Measurements from ENCODE around the gene WDR75. TPM values are rescaled to one million over a fixed set of nuclear protein-coding genes. Genes with fewer than 3 reads are reported as not detected.

Gene WDR75
- total RNA-seq, 1 experiment from 2014 or later = 52.5 TPM

- Mint-ChIP-seq H3K9me3 (ENCODE audit: unreplicated experiment) (no peaks in the 10 kb centered on the region), H3K4me1 (ENCODE audit: insufficient read depth, unreplicated experiment) (no peaks in the 10 kb centered on the region), H3K36me3 (ENCODE audit: insufficient read depth, unreplicated experiment) (no peaks in the 10 kb centered on the region), H3K4me3 (ENCODE audit: unreplicated experiment) (no peak overlapping the region), H3K27ac (ENCODE audit: low read depth, unreplicated experiment) (no peak overlapping the region), H3K27me3 (ENCODE audit: insufficient read depth, unreplicated experiment) (no peaks in the 10 kb centered on the region)
- DNase-seq (ENCODE audit: unreplicated experiment) = no peak
- ChIA-PET POLR2A (interaction anchor here (0.6 to 1.1 kb wide), 3 partner anchors 18 to 652 kb away, joined by 3 to 5 read pairs (median 3); no protein-coding TSS in a partner anchor), CTCF (no interaction called here)
- TF ChIP-seq, protein P1, sequence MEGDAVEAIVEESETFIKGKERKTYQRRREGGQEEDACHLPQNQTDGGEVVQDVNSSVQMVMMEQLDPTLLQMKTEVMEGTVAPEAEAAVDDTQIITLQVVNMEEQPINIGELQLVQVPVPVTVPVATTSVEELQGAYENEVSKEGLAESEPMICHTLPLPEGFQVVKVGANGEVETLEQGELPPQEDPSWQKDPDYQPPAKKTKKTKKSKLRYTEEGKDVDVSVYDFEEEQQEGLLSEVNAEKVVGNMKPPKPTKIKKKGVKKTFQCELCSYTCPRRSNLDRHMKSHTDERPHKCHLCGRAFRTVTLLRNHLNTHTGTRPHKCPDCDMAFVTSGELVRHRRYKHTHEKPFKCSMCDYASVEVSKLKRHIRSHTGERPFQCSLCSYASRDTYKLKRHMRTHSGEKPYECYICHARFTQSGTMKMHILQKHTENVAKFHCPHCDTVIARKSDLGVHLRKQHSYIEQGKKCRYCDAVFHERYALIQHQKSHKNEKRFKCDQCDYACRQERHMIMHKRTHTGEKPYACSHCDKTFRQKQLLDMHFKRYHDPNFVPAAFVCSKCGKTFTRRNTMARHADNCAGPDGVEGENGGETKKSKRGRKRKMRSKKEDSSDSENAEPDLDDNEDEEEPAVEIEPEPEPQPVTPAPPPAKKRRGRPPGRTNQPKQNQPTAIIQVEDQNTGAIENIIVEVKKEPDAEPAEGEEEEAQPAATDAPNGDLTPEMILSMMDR (IDR thresholded peaks at IDR 0.05; ENCODE audit: unreplicated experiment) = no peak
- no TSS peak for BruUV-seq (replicated peaks)
- intact Hi-C loops (cut with micrococcal nuclease) = no loop called here
Measured at GRCh38 chr2:189486237-189486770, 45.0 kb downstream of the WDR75 start.

GRCh38 chr2:189487283-189488007 is 46.2 kb downstream of the WDR75 start:
- intact Hi-C loops (cut with micrococcal nuclease) = no loop called here
- no peak for DNase-seq (ENCODE audit: unreplicated experiment)
- ChIA-PET CTCF (interaction anchor here (0.6 to 1.0 kb wide), 2 partner anchors 8 to 20 kb away, joined by 3 to 6 read pairs; no protein-coding TSS in a partner anchor), POLR2A (interaction anchor here (1.1 kb wide), 1 partner anchor 17 kb away, joined by 3 read pairs; no protein-coding TSS in a partner anchor)
- H3K4me3 Mint-ChIP-seq (ENCODE audit: unreplicated experiment) = no peak overlapping the region
- no peaks in the 10 kb centered on the region for H3K4me1 Mint-ChIP-seq (ENCODE audit: insufficient read depth, unreplicated experiment)
- no TSS peak for BruUV-seq (replicated peaks)
- TF ChIP-seq, protein P1 (IDR thresholded peaks at IDR 0.05; ENCODE audit: unreplicated experiment) = no peak
- no peaks in the 10 kb centered on the region for H3K9me3 Mint-ChIP-seq (ENCODE audit: unreplicated experiment)
- no peaks in the 10 kb centered on the region for H3K36me3 Mint-ChIP-seq (ENCODE audit: insufficient read depth, unreplicated experiment)
- H3K27me3 Mint-ChIP-seq (ENCODE audit: insufficient read depth, unreplicated experiment) = no peaks in the 10 kb centered on the region
- no peak overlapping the region for H3K27ac Mint-ChIP-seq (ENCODE audit: low read depth, unreplicated experiment)

- no peaks in the 10 kb centered on the region for H3K9me3 Mint-ChIP-seq (ENCODE audit: unreplicated experiment)
- CTCF ChIA-PET = interaction anchor here (0.6 to 1.0 kb wide), 2 partner anchors 8 to 20 kb away, joined by 3 to 6 read pairs; no protein-coding TSS in a partner anchor
- no peaks in the 10 kb centered on the region for H3K4me1 Mint-ChIP-seq (ENCODE audit: insufficient read depth, unreplicated experiment)
- no TSS peak for BruUV-seq (replicated peaks)
- H3K27me3 Mint-ChIP-seq (ENCODE audit: insufficient read depth, unreplicated experiment) = no peaks in the 10 kb centered on the region
- intact Hi-C loops (cut with micrococcal nuclease) = no loop called here
- POLR2A ChIA-PET = no interaction called here
- no peak overlapping the region for H3K27ac Mint-ChIP-seq (ENCODE audit: low read depth, unreplicated experiment)
- H3K36me3 Mint-ChIP-seq (ENCODE audit: insufficient read depth, unreplicated experiment) = no peaks in the 10 kb centered on the region
- no peak overlapping the region for H3K4me3 Mint-ChIP-seq (ENCODE audit: unreplicated experiment)
- TF ChIP-seq, protein P1 (IDR thresholded peaks at IDR 0.05; ENCODE audit: unreplicated experiment) = no peak
- DNase-seq (ENCODE audit: unreplicated experiment) = no peak
Measured at GRCh38 chr2:189488008-189488310, 46.7 kb downstream of the WDR75 start.

- BruUV-seq (replicated peaks) = no TSS peak
- ChIA-PET POLR2A (no interaction called here), CTCF (interaction anchor here (0.6 to 0.7 kb wide), 2 partner anchors 137 to 346 kb away, joined by 3 to 4 read pairs; no protein-coding TSS in a partner anchor)
- intact Hi-C loops (cut with micrococcal nuclease) = no loop called here
- Mint-ChIP-seq H3K4me1 (ENCODE audit: insufficient read depth, unreplicated experiment) (no peaks in the 10 kb centered on the region), H3K4me3 (ENCODE audit: unreplicated experiment) (no peak overlapping the region), H3K9me3 (ENCODE audit: unreplicated experiment) (no peaks in the 10 kb centered on the region), H3K27ac (ENCODE audit: low read depth, unreplicated experiment) (no peak overlapping the region), H3K27me3 (ENCODE audit: insufficient read depth, unreplicated experiment) (no peaks in the 10 kb centered on the region), H3K36me3 (ENCODE audit: insufficient read depth, unreplicated experiment) (no peaks in the 10 kb centered on the region)
- no peak for DNase-seq (ENCODE audit: unreplicated experiment)
- TF ChIP-seq, protein P1 (IDR thresholded peaks at IDR 0.05; ENCODE audit: unreplicated experiment) = no peak
Measured at GRCh38 chr2:189492451-189492850, 51.2 kb downstream of the WDR75 start.

Data from MCF 10A (cell line).